A549 (cell line): Measurements from ENCODE around the gene DHDH. TPM values are rescaled to one million over a fixed set of nuclear protein-coding genes. Genes with fewer than 3 reads are reported as not detected.

ENCODE experiments used
- ATAC-seq, 2 experiments: fragments of 200-7000 bp in 1 of 2; fragments of >200 bp in 1 of 2; cut with Nextera tagmentation in 1 of 2; cut with Tn5 transposase in 1 of 2; 3 replicates each; pipeline versions ENCODE4 v1.8.0 to v1.9.1; 2018 to 2020; ENCODE audit warnings: mild to moderate bottlenecking in 1 of 2, moderate library complexity in 1 of 2
- CTCF ChIA-PET: fragments of 300-600 bp; sonication (Branson Sonifier 250); formaldehyde crosslinking; extraction: SDS; loops from one replicate; lab custom pipeline; 2021; ENCODE audit warnings: antibody characterized with exemption, inconsistent platforms; lab: Yijun Ruan, JAX
- POLR2A ChIA-PET: fragments of 350-600 bp; formaldehyde crosslinking; extraction: SDS; loops from one replicate; lab custom pipeline; 2021; ENCODE audit warnings: antibody characterized with exemption, inconsistent platforms; lab: Yijun Ruan, JAX
- DNase-seq, 2 experiments: peaks; one replicate each; pipeline versions ENCODE4 v3.0.0 to v3.0.0-alpha.2; 2011 to 2016; ENCODE audit warnings: low read depth in 1 of 2, low spot score in 1 of 2
- FAIRE-seq: peaks from 2 replicates; lab custom pipeline; 2011; peaks lifted over from hg19 to GRCh38; lab: Jason Lieb, UNC
- H3K27ac ChIP-seq, 2 experiments: fragments of >200 bp; sonication (Bioruptor Twin); formaldehyde crosslinking; 3 replicates each; pipeline ENCODE4 v1.5.1; 2016 to 2017
- H3K4me1 ChIP-seq: fragments of >200 bp; sonication (Bioruptor Twin); formaldehyde crosslinking; 3 replicates; pipeline ENCODE4 v1.6.1; 2016
- H3K4me2 ChIP-seq: fragments of >200 bp; sonication (Bioruptor Twin); formaldehyde crosslinking; 3 replicates; pipeline ENCODE4 v1.6.1; 2016
- H3K4me3 ChIP-seq: fragments of >200 bp; sonication (Bioruptor Twin); formaldehyde crosslinking; 3 replicates; pipeline ENCODE4 v1.5.1; 2016
- H3K9me3 ChIP-seq: fragments of >200 bp; sonication (Bioruptor Twin); formaldehyde crosslinking; 3 replicates; pipeline ENCODE4 v1.6.1; 2016
- BCL3 ChIP-seq: fragments of >200 bp; sonication (Bioruptor Twin); formaldehyde crosslinking; IDR thresholded peaks from 3 replicates; pipeline ENCODE4 v1.6.1; 2016
- CBX8 ChIP-seq: fragments of 200-600 bp; sonication (generic); IDR thresholded peaks from 2 replicates; pipeline ENCODE4 v1.6.1; 2016
- ELK1 ChIP-seq: fragments of 150-350 bp; IDR thresholded peaks from 2 replicates; pipeline ENCODE4 v1.6.1; 2014; ENCODE audit warnings: low read depth, mild to moderate bottlenecking, low read length
- HES2 ChIP-seq: fragments of >200 bp; sonication (Bioruptor Twin); formaldehyde crosslinking; IDR thresholded peaks from 2 replicates; pipeline ENCODE4 v1.6.1; 2016
- HEYL ChIP-seq: fragments of 250-450 bp; sonication (Bioruptor Pico); IDR thresholded peaks from 2 replicates; pipeline ENCODE4 v1.8.0; 2021; ENCODE audit warnings: mild to moderate bottlenecking, moderate library complexity
- HOXA7 ChIP-seq: fragments of 250-450 bp; sonication (Bioruptor Pico); IDR thresholded peaks from 2 replicates; pipeline ENCODE4 v1.5.0; 2020; ENCODE audit warnings: mild to moderate bottlenecking, moderate library complexity
- JUNB ChIP-seq: fragments of >200 bp; sonication (Bioruptor Twin); formaldehyde crosslinking; IDR thresholded peaks from 2 replicates; pipeline ENCODE4 v1.6.1; 2016
- MAFK ChIP-seq: fragments of 450-650 bp; IDR thresholded peaks from 2 replicates; pipeline ENCODE4 v1.6.1; 2014; ENCODE audit not compliant: partially characterized antibody
- MAZ ChIP-seq: fragments of 150-350 bp; IDR thresholded peaks from 2 replicates; pipeline ENCODE4 v1.6.1; 2014; ENCODE audit warnings: antibody characterized with exemption, low read depth, low read length, borderline replicate concordance
- PBX3 ChIP-seq: IDR thresholded peaks from 2 replicates; pipeline ENCODE4 v1.6.1; 2012
- PHF8 ChIP-seq: fragments of 200-600 bp; sonication (generic); IDR thresholded peaks from 2 replicates; pipeline ENCODE4 v1.6.1; 2016; ENCODE audit warnings: low read depth, mild to moderate bottlenecking, antibody characterized with exemption, moderate library complexity, borderline replicate concordance
- RAD21 ChIP-seq, 2 experiments: fragments of >200 bp in 1 of 2; sonication (Bioruptor Twin) in 1 of 2; formaldehyde crosslinking in 1 of 2; IDR thresholded peaks in 1 of 2; conservative IDR thresholded peaks in 1 of 2; 2 replicates in 1 of 2; 3 replicates in 1 of 2; pipeline ENCODE4 v1.6.1; 2012 to 2018; ENCODE audit warnings: inconsistent platforms in 1 of 2
- RCOR1 ChIP-seq: fragments of 150-350 bp; IDR thresholded peaks from 2 replicates; pipeline ENCODE4 v1.6.1; 2014; ENCODE audit warnings: antibody characterized with exemption, low read length, low read depth
- RFX5 ChIP-seq: fragments of 450-650 bp; IDR thresholded peaks from 2 replicates; pipeline ENCODE4 v1.7.1; 2014; ENCODE audit warnings: antibody characterized with exemption, mild to moderate bottlenecking, moderate library complexity
- RNF2 ChIP-seq: fragments of 200-600 bp; sonication (generic); IDR thresholded peaks from 2 replicates; pipeline ENCODE4 v1.6.1; 2016; ENCODE audit warnings: low read depth, mild to moderate bottlenecking, antibody characterized with exemption, moderate library complexity, borderline replicate concordance
- SMC3 ChIP-seq: fragments of >200 bp; sonication (Bioruptor Twin); formaldehyde crosslinking; IDR thresholded peaks from 3 replicates; pipeline ENCODE4 v1.6.1; 2018; ENCODE audit warnings: inconsistent platforms
- TFCP2L1 ChIP-seq: fragments of 250-450 bp; sonication (Bioruptor Pico); IDR thresholded peaks from 2 replicates; pipeline ENCODE4 v1.5.0; 2021; ENCODE audit warnings: mild to moderate bottlenecking
- TP53 ChIP-seq: fragments of 250-450 bp; sonication (Bioruptor Pico); IDR thresholded peaks from 2 replicates; pipeline ENCODE4 v1.5.0; 2021; ENCODE audit warnings: mild to moderate bottlenecking, moderate library complexity
- ZSCAN20 ChIP-seq: fragments of 250-450 bp; sonication (Bioruptor Pico); IDR thresholded peaks from 2 replicates; pipeline ENCODE4 v1.8.0; 2022; ENCODE audit warnings: mild to moderate bottlenecking, moderate library complexity
- WGBS: methylation state at CpG from one replicate; pipeline ENCODE4 v1.1.6; 2017; ENCODE audit errors: missing lambda C conversion rate; 5-methylcytosine and 5-hydroxymethylcytosine counted together
- polyA plus RNA-seq, 4 experiments: library from polyadenylated mRNA; depleted of rRNA in 3 of 4; stranded (reverse); fragments of >200 nt; fragmentation: RNase III in 1 of 4; extraction: RNeasy Plus Mini Kit Qiagen cat#74134 plus additional on column Dnase treatment in 1 of 4; gene quantifications; 2 replicates in 3 of 4; 3 replicates in 1 of 4; pipeline ENCODE4 v1.2.3, GENCODE V29; 2011 to 2017
- TF ChIP-seq, protein P1 (sequence below): fragments of 250-450 bp; sonication (Bioruptor Pico); IDR thresholded peaks from 2 replicates; pipeline ENCODE4 v1.5.0; 2021; ENCODE audit warnings: mild to moderate bottlenecking, moderate library complexity, borderline replicate concordance
- TF ChIP-seq, protein P2 (sequence below): IDR thresholded peaks from 2 replicates; pipeline ENCODE4 v1.6.1; 2012; ENCODE audit warnings: low read depth, borderline replicate concordance

Gene DHDH
- polyA plus RNA-seq, 2 of the 4 experiments (the other 2 are of a cell fraction): 0.78 to 1.2 TPM

- TF ChIP-seq, protein P1, sequence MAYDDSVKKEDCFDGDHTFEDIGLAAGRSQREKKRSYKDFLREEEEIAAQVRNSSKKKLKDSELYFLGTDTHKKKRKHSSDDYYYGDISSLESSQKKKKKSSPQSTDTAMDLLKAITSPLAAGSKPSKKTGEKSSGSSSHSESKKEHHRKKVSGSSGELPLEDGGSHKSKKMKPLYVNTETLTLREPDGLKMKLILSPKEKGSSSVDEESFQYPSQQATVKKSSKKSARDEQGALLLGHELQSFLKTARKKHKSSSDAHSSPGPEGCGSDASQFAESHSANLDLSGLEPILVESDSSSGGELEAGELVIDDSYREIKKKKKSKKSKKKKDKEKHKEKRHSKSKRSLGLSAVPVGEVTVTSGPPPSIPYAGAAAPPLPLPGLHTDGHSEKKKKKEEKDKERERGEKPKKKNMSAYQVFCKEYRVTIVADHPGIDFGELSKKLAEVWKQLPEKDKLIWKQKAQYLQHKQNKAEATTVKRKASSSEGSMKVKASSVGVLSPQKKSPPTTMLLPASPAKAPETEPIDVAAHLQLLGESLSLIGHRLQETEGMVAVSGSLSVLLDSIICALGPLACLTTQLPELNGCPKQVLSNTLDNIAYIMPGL (CRISPR knock-in tag): no peak; the same call in none of the 2 replicates
- TF ChIP-seq SMC3 (0 out of 3 replicates have a peak, but pooled peaks have one; percentile 5), PHF8 (no peak), JUNB (no peak), HEYL (CRISPR knock-in tag) (peak; percentile 96), MAZ (no peak), BCL3 (0 out of 3 replicates have a peak, but pooled peaks have one; percentile 9), TP53 (CRISPR knock-in tag) (no peak; the same call in 1 of the 2 replicates), ELK1 (no peak), CBX8 (no peak), RCOR1 (no peak), HOXA7 (CRISPR knock-in tag) (peak; percentile 0; the same call in 1 of the 2 replicates)
- TF ChIP-seq, protein P2, sequence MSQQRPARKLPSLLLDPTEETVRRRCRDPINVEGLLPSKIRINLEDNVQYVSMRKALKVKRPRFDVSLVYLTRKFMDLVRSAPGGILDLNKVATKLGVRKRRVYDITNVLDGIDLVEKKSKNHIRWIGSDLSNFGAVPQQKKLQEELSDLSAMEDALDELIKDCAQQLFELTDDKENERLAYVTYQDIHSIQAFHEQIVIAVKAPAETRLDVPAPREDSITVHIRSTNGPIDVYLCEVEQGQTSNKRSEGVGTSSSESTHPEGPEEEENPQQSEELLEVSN: peak; percentile 92
Observed at GRCh38 chr19:48964205-48965039, 30.9 kb downstream of the DHDH start (continued).

DNA sequence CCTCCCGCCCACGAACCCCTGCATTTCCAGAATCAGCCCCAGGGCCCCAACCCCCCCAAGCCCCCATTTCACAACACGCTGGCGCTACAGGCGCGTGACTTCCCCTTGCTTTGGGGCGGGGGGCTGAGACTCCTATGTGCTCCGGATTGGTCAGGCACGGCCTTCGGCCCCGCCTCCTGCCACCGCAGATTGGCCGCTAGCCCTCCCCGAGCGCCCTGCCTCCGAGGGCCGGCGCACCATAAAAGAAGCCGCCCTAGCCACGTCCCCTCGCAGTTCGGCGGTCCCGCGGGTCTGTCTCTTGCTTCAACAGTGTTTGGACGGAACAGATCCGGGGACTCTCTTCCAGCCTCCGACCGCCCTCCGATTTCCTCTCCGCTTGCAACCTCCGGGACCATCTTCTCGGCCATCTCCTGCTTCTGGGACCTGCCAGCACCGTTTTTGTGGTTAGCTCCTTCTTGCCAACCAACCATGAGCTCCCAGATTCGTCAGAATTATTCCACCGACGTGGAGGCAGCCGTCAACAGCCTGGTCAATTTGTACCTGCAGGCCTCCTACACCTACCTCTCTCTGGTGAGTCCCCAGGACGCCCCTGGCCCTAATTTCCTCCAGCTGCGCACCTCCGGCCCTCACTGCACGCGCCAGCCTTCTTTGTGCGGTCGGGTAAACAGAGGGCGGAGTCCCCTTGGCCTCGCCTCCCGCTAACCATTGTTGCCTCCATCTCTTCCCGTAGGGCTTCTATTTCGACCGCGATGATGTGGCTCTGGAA is 31.7 kb downstream of the DHDH start, which contains the start of gene FTL:
Gene FTL (plus strand): TSS at position 270 of the 766 bp plus-strand sequence. CDS start 199 bp downstream, at position 469.
- peaks cover 62% of the 10 kb centered on the region for H3K4me1 ChIP-seq
- TF ChIP-seq ZSCAN20 (CRISPR knock-in tag) (no peak), RFX5 (0 out of 2 replicates have a peak, but pooled peaks have one; percentile 50), HES2 (0 out of 2 replicates have a peak, but pooled peaks have one; percentile 5), RNF2 (no peak), JUNB (no peak), MAZ (peak; percentile 68), RAD21 (conservative IDR thresholded peaks at IDR 0.05 in 1 of 2, IDR thresholded peaks at IDR 0.05 in 1 of 2) (0 out of 5 replicates have a peak, but pooled peaks have one; percentile 18 to 21), PBX3 (peak; percentile 92), TFCP2L1 (peak; percentile 98), SMC3 (peak; percentile 18; the same call in 1 of the 3 replicates), MAFK (no peak), BCL3 (peak; percentile 100)
- TF ChIP-seq, protein P1 (CRISPR knock-in tag): no peak

More for the DNA sequence above, 31.7 kb downstream of the DHDH start, which contains the start of gene FTL:
- peak; percentile 99 for DNase-seq
- ChIA-PET POLR2A (interaction anchor here (0.6 to 9.6 kb wide), 11 partner anchors 8 to 244 kb away, joined by 3 to 175 read pairs (median 4); partner anchors contain the start of genes BAX, GYS1, NUCB1 and PLEKHA4), CTCF (interaction anchor here (0.6 to 18.4 kb wide), 8 partner anchors 13 to 172 kb away, joined by 3 to 332 read pairs (median 4); partner anchors contain the start of genes GYS1 and RUVBL2)
- Histone ChIP-seq H3K4me3 (peak within 1 kb of the TSS; percentile 66), H3K9me3 (no peaks in the 10 kb centered on the region), H3K27ac (peak within 1 kb of the TSS; percentile 92 to 96), H3K4me2 (peak within 1 kb of the TSS; percentile 95)
- peak; percentile 74 for FAIRE-seq
- whole genome bisulfite sequencing: under 1% methylated on average over 46 of the region's 52 CpGs
- peak; percentile 11 to 51 for ATAC-seq
